GM21526 (cell line): Measurements from ENCODE around the gene FBXL16.

ENCODE experiments used
- ATAC-seq: cut with Tn5 transposase; IDR thresholded peaks from one replicate; pipeline ENCODE4 v1.9.1; 2021; ENCODE audit warnings: moderate library complexity; ENCODE audit not compliant: unreplicated experiment, low FRiP score

Gene FBXL16

DNA sequence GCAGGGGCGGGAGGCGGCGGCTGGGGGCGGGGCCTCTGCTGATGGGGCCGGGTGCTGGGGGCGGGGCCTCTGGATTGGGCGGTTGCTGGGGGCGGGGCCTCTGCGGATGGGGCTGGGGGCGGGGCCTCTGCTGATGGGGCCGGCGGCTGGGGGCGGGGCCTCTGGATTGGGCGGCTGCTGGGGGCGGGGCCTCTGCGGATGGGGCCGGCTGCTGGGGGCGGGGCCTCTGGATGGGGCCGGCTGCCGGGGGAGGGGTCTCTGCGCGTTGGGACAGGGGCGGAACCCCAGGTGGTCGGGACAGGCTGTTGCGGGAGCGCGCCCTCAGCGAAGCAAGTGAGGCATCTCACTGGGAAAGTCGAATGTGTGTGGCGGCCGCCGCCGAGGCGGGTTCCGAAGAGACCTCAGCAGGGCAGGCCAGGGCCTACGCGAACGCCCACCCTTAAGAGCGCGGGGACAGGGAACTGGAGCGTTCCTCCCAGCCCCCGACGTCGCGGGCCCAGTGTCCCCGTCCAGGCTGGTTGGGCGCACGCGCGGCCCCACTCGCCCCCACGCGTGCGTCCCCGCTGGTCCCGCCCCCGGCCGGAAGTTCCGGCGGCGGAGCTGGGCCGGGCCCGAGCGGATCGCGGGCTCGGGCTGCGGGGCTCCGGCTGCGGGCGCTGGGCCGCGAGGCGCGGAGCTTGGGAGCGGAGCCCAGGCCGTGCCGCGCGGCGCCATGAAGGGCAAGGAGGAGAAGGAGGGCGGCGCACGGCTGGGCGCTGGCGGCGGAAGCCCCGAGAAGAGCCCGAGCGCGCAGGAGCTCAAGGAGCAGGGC is 25.6 kb downstream of the FBXL16 start, which contains the start of gene STUB1:
TSS of gene STUB1 (plus strand) at position 597 of the 811 bp plus-strand sequence. CDS start at position 713, 116 bp downstream.
- no peak for ATAC-seq

DNA sequence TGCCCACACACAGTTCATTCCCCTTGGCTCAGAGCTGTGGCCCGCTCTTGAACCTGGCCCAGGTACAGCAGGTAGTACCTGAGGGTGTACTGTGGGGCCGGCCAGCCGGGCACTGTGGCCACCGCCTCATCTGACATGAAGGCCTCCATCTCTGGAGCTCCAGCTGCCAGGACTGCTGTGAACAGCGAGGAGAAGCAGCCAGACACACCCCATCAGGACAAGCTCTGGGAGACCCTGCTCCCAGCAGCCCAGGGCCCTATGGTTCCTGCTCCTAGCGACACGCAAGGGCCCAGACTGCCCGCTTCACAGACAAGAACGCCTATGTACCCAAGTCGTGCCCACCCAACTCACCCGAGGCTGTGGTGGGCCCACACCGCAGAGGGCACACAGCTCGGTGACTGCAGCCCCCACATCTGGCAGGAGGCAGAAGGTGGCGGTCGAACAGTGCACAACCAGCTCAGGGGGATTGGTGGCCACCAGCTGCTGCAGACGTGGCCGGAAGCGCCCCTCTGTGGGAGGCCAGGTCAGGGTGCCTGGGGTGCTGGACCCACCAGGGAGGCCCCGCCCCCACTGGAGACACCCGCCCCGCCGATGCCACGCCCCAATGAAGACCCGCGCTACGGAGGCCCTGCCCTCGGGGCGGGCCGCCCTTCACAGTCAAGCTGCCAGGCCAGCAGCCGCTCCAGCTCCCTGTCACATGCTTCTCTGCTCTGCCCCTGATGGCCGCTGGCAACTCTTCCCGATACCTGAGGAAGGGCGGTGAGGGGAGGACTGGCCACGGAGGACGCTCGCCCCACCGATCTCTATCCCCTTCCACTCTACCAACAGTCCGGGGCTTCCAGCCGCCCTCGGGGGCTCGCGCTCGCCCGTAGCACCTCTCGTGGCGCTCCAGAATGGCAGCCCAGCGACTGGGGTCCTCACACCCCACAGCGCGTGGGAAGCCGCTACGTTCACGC is 26.5 kb downstream of the FBXL16 start:
- no peak for ATAC-seq

DNA sequence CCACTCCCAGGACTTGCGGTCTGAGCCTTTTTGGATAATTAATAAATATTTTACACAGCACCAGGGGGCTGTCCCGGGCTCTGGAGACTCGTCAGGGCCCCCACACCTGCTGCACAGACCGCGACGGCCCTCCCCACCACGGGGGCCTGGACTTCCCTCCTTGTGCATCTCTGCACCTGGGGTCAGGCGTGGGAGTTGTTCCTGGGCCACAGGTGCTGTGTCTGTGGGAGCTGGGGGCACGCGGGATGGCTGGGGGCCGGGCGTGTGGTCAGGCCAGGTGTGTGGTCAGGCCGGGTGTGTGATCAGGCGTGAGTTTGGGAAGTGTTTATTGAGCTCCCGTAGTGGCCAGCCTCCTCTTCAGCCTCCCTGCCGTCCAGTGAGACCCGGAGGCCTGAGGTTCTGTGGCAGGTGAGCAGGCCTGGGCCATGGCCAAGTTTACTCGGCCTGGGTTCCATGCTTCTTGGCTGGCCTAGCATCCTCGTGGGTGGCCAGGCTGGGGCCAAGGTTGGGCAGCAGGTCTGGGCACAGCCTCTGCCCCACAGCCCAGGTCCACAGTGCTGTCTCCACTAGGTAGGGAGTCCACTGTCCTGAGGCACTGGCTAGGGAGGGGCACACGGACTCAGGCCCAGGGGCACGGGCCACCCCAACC is 27.3 kb downstream of the FBXL16 start:
- ATAC-seq, result no peak

DNA sequence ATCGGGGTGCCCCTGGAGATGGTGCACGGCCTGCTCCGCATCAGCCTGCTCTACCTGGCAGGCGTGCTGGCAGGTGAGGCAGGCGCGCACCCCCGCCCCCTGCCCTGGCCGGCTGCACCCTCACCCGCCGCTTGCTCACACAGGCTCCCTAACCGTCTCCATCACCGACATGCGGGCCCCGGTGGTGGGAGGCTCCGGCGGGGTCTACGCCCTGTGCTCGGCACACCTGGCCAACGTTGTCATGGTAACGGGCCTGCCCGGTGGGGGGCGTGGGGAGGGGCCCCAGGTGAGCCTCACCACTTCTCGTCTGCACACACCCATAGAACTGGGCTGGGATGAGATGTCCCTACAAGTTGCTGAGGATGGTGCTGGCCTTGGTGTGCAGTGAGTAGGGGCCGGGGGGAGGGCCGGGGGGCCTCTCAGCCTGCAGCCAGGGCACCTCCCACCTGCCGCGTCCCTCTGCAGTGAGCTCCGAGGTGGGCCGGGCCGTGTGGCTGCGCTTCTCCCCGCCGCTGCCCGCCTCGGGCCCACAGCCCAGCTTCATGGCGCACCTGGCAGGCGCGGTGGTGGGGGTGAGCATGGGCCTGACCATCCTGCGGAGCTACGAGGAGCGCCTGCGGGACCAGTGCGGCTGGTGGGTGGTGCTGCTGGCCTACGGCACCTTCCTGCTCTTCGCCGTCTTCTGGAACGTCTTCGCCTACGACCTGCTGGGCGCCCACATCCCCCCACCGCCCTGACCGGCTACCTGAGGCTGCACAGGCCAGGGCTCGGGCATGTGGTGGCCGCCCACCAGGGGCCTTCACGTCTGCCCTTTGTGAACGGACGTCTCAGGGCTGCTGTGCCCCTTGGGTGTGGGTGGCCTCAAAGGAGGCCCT is 28.0 kb downstream of the FBXL16 start:
- no peak for ATAC-seq

DNA sequence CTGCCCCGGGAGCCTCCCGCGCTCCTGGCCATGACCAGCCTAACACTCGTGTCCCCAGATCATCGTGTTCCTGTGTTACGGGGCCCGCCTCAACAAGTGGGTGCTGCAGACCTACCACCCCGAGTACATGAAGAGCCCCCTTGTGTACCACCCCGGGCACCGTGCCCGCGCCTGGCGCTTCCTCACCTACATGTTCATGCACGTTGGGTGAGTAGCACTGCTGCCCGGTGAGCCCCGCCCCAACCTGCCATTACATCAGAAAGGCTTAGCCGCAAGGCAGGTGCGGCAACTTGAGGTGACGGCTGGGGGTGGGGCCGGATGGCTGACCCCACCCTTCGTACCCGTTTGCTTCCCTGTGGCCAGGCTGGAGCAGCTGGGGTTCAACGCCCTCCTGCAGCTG is 28.7 kb downstream of the FBXL16 start:
- ATAC-seq, result no peak

DNA sequence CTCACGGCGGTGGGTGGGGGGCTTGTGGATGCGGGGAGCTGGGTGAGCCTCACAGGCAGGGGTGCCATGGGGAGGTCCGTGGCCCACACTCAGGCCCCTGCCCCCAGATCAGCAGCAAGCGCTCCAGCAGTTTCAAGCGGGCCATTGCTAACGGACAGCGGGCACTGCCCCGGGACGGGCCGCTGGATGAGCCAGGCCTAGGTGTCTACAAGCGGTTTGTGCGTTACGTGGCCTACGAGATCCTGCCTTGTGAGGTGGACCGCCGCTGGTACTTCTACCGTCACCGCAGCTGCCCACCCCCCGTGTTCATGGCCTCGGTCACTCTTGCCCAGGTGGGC is 29.1 kb downstream of the FBXL16 start:
- no peak for ATAC-seq

DNA sequence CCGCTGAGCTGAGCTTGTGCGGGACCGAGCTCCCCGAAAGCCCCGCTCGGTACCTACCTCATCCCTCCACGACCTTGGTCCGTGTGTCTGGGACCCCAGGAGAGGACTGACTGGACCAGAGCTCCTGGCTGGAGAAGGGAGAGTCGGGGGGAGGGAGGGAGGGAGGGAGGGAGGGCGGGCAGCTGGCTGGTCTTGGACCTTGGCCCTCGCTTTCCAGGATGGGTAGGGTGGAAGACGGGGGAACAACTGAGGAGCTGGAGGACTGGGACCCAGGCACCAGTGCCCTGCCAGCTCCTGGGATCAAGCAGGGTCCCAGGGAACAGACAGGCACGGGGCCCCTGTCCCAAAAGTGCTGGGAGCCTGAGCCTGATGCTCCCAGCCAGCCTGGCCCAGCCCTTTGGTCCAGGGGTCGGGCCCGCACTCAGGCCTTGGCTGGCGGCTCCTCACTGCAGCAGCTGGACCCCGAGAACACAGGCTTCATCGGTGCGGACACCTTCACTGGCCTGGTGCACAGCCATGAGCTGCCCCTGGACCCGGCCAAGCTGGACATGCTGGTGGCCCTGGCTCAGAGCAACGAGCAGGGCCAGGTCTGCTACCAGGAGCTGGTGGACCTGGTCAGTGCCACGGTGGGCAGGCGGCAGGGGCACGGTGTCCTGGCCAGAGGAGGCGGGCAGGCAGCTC is 29.6 kb downstream of the FBXL16 start:
- no peak for ATAC-seq

DNA sequence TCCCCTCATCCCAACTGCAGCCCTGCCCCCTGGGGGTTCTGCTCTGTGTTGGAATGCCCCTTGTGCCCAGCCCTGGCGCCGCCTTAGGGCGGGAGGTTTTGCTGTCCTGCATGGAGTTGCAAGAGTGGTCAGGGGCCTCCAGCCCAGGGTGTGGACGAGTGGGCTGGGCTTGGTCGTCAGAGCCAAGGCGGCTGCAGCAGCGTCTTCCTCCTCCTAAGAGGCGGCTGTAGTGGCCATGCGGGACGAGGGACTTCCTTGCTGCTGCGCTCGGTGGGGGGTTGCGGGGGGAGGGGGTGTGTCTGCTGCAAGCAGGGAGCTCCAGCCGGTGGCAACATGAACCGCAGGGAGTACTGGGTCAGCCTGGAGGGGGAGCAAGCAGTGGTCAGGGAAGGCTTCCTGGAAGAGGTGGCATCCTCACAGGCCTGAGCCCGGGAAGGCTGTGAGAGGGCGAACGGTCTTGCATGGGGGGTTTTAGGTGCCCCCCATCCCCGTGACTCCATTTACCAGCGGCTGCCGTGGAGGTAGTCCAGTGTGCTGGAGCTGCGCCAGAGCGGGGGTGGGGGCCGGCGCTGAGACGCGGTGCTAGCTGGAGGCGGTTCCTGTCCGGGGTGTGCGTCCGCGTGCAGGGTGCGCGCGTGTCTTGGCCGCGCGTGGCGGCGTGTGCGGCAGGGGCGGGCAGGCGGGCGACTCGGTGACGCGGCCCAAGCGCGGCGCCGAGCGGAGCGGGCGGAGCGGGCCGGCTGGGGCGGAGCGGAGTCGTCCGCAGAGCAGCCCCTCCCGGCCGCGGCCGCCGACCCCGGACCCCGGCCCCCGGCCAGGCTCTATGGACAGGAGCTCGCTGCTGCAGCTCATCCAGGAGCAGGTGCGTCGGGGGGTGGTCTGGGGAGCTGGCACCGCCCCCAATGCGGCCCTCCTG is 30.4 kb downstream of the FBXL16 start, which contains the start of gene RHBDL1:
TSS of gene RHBDL1 (plus strand) at position 704 of the 916 bp plus-strand sequence. CDS start at position 824, 120 bp downstream.
- ATAC-seq, result no peak

DNA sequence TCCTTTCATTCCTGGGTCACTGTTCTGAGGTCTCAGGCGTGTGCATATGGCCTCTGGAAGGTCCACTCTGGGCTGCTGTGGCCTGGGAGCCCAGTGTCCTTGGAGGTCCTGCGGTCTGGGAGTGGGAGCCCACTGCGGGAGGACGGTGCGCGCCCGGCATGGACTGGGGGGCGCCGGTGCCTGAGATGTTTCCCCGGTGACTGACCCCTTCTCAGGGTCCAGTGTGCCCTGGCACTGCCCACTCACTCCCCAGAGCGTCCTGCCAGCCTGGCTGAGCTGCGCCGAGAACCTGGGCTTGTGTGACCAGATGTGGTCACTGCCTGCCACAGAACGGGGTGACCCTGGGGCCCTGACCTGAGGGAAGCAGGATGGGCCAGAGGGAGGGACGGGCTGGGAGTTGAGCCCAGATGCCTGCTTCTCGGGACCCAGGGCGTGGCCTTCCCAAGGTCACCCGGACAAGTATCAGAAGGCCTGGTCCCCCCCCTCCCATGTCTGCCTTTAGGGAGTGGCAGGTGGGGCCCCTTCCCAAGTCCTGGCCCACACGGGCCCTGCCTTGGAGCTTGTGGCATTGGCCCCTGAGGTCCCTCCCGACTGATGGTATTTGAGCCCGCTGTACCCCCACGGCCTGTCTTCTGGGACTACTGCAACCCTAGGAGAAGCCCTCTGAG is 31.3 kb downstream of the FBXL16 start:
- no peak for ATAC-seq

DNA sequence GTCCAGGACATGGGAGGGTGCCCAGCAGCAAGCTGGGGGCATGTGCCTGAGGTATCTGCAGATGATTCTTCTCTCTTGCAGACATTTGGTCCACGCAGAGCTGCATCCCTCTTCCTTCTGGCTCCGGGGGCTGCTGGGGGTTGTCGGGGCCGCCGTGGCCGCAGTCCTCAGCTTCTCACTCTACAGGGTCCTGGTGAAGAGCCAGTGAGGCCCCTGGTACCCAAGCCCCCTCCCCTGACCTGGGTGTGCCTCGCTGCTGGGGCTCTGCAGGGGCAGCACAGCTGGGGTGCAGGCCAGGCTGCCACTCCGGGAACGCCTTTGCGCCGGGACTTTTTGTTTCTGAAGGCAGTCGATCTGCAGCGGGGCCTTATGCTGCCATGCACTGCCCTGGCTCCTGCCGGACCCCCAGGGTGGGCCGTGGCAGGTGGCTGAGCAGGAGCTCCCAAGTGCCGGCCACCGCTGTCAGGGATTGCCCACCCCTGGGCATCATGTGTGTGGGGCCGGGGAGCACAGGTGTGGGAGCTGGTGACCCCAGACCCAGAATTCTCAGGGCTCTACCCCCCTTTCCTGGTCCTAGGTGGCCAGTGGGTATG is 32.1 kb downstream of the FBXL16 start:
- ATAC-seq, result no peak

DNA sequence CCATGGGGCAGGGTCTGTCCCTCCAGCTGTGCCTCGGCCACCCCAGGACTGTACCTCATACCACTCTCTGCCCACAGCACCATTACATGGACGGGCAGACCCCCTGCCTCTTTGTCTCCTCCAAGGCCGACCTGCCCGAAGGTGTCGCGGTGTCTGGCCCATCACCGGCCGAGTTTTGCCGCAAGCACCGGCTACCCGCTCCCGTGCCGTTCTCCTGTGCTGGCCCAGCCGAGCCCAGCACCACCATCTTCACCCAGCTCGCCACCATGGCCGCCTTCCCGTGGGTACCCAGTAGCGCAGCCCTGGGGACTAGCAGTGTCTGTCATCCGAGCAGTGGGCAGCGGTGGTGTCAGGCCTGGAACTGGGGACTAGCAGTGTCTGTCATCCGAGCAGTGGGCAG is 32.8 kb downstream of the FBXL16 start:
- ATAC-seq, result no peak

DNA sequence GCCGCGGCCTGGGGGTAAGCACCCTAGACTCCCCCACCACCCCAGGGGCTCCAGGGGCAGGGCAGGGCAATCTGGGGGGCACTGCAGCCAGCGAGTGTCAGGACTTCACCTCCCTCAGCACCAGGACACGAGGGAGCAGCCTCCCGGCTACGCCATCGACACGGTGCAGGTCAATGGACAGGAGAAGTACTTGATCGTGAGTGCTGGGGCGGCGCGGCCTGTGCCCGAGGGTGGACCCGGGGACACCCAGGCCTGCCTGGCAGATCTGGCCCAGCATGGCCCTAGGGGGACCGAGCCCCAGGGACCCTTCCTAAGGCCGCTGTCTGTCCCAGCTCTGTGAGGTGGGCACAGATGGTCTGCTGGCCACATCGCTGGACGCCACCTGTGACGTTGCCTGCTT is 33.2 kb downstream of the FBXL16 start:
- no peak for ATAC-seq

DNA sequence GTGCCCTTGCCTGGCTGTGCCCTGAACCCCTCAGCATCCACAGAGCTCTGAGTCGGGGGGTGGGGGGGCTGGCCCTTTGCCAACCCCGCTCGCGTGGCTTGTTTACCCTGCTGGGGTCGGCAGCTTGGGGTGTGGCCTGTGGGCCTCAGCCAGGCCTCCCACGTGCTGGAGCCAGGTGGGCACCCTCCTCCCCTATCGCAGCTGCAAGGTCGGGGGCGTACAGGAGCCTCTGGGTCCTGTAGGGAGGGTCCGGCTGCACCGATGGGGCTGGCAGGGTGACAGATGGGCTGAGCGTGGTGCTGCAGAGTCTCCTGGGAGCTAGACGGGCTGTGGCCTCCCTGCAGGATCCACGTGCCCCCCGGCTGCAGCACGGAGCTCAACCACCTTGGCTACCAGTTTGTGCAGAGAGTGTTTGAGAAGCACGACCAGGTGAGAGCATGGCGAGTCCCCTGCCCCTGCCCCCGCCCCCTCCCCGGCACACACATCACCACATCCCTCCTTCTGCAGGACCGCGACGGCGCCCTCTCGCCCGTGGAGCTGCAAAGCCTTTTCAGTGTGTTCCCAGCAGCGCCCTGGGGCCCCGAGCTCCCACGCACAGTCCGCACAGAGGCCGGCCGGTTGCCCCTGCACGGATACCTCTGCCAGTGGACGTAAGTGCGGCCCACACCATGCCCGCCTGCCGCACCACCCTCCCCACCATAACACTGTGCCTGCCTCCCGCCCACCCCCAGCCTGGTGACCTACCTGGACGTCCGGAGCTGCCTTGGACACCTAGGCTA is 34.1 kb downstream of the FBXL16 start:
- no peak for ATAC-seq

DNA sequence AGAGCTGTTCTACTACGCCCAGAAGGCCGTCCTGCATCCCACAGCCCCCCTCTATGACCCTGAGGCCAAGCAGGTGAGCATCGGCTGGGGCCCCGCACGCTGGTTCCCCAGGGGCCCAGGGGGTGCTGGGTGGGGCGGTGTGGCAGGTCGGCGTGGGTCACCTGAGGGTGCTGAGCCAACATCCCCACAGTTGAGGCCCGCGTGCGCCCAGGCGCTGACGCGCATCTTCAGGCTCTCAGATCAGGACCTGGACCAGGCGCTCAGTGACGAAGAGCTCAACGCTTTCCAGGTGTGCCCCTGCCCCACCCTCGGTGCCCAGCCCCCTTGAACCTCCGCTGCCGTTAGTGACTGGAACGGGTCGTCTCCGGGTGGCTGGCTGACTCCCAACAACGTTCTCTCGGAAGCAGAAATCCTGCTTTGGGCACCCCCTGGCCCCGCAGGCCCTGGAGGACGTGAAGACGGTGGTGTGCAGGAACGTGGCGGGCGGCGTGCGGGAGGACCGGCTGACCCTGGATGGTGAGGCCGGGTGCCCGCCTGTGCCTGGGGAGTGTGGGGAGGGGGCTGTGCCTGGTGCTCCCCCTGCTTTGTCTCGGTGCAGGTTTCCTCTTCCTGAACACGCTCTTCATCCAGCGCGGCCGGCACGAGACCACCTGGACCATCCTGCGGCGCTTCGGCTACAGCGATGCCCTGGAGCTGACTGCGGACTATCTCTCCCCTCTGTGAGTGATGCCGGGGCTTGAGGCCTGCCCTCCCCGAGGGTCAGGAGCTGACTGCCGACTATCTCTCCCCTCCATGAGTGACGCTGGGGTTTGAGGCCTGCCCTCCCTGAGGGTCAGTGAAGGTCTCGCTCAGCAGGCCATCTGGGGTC is 34.9 kb downstream of the FBXL16 start:
- ATAC-seq, result no peak

DNA sequence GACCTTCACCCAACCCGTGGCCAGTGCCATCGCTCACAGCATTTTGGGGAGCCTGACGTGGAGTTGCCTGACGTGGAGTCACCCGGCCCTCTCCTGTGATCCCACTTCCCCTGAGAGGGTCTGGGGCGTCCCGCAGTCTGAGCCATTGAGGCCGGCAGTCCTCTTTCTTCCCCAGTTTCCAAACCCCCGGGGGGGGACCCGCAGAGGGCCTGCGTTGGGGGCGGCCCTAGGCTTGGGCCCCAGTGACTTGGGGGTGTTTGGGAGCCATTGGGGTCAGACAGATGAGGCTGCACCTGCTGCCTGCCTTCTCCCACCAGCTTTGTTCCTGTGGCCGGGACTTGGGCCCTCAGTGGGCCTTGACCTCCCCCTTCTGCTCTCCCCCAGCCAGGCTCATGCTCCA is 35.9 kb downstream of the FBXL16 start:
- no peak for ATAC-seq
